Measurements from ENCODE around the gene CDON.

CDON gene

DNA sequence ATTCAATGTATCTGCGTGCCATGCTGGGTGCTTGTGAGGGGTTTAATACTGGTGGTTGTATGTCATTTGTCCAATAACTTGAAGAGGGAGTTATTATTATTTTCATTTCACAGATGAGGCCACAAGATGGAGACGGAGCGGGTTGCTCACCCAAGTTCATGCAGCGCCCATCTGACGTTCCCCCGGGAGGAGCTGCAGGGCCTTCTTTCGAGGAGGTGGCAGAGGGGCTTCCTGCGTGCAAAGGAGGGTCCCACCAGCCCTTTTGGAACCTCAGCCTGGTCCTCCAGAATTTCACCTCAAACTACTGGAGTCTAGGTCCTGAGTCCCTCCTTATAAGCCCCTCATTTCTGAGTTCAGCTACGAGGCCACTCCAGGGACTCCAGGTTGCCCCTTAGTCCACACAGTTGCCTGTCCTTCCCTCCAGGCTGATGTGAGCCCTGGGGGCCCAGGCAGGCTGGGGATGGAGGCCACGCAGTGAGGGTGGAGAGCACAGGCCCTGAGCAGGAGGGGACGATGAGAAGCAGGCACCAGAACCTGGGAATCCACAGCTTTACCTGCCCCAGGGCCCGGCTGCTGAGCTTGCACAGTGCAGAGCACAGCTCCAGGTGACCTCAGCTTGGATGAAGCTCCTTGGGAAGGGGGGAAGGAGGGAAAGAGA, 119.8 kb downstream of the CDON start:
- no peak for DNase-seq

DNA sequence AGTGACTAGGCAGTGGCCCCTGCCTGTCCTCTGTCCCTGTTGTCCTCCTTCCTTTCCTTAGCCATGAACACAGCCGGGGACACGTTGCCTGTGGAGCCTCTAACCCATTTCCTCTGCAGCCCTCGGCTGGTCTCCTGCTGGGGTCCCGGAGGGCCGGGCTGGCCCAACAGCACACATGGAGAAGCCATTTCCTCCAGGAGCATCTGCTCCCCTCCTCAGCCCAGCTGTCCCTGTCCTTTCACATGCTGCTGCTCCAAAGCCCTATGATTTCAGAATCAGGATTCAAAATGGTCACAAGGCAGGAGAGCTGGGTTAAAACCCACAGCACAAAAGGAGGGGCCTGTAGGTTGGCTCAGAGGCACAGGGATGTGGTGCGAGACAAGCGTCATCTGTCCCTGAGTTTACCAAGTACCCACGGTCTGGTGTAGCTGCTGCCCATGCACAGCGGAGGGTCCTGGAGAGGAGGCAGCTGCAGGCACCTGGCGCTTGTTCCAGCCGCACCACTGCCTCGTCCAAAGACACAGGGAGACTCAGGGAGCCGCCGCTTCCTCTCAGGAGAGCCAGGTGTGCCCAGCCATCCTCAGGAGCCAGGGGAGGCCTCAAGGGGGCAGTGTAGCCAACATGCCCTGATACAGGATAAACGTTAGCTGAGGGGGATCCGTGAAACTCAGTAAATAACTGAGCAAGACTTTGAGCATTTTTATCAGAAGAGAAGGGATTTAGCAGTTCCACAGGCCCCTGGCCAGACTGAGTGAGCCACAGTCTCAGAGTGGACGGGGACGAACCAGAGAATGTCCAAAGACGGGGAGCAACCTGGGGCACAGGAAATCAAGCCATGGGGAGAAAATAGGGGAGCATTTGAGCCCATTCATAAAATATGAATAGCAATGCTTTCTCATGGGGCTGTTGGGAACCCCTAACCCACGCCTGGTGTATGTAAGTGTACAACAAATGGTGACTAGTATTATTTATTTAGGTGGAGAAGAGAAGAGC, 120.8 kb downstream of the CDON start:
- peak; percentile 87 to 98 for DNase-seq

DNA sequence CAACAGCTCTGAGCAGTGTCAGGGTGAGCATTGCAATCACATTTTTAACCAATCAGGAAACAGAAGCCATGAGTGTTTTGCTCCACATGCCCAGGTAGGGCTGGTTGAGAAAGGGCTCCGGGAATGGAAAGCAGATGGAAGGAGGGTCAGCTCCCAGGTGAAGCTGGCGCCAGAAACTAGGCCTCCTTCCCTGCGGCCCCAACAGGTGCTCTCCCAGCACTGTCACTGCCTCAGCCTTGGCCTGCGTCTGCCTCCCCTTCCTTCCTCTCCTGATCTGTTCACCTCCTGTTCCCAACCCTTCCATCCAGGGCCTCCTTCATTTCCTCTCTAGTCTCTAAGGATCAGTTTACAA, 121.4 kb downstream of the CDON start:
- no peak for DNase-seq

DNA sequence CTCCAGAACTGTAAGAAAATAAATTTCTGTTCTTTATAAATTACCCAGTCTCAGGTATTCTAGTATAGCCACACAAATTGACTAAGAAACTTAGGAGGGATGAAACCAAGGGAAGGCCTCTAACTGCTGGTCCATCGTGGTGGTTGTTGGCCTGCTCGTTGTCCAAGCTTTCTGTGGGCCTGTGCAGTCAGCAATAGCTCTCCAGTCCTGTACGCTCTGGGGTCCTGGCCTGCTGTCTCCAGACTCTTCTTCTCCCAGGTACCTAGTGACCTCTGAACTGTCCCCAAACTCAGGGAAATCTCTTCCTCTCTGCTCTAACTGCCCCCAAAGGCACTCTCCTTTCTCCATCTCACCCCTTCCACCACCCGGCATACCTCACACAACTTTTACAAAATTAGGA, 122.5 kb downstream of the CDON start:
- DNase-seq: no peak

DNA sequence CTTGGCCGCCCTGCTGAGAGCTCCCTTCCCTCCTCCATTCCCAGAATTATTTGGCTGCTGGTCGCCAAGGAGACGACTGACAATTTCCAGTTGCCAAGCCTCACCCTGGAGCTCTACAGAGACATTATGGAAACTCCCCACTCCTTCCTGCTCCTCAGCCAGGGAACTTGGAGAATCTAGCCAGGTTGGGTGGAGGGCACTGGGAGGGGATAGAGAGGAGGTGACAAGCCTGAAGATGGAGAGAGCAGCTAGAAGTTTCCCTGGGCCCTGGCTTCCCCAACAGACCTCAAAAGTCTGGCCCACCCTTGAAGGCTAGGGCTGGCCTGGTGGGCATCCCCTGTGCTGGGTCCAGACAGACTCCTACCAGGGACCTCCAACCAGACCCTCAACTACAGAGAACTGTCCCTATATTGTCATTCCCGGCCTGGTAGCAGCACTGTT, 123.6 kb downstream of the CDON start:
- no peak for DNase-seq

DNA sequence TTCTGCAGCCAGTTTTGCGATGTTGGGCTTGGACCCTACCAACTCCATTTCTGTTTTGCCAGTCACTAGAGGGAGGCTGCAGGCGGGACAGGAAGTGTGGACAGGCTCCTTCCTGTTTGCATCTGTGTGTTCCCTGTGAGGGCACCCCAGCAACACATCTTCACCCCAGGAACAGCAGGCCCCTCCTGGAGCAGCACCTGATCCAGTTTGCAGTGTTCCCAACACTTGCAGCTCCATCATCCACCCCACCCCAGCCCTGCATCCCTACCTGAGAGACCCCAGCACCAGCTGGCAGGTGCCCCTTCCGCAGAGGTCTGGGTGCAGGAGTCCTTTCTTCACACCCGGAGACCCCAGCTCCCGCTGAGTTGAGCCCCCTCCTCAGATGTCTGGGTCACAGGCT, 124.2 kb downstream of the CDON start:
- DNase-seq: no peak

DNA sequence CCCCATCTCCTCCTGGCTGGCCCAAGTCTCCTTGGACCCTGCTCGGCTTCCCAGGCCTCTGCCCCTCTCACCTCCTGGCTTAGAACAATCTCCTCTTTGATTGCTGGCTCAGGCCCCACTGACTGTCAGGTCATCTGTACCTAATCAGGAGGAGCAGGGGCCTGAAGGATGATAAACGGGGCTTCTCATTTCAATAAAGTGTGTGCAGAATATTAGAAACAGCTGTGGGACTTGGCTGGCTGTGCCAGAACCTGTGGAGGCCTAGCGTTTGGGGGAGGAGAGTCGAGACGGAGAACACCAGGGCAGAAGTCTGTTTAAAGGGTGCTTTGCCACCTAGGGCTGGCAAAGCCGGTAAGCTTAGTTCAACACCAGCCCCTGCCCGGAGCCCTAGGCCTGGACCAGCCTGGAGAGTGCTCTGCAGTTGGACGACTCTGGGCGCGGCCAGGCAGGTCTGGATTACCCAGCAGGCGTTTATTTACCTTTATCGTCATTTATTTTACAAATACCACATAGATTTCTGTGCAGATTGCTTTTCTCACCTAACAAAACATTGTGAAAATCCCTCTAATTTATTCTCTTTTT, 127.0 kb downstream of the CDON start:
- DNase-seq: no peak

DNA sequence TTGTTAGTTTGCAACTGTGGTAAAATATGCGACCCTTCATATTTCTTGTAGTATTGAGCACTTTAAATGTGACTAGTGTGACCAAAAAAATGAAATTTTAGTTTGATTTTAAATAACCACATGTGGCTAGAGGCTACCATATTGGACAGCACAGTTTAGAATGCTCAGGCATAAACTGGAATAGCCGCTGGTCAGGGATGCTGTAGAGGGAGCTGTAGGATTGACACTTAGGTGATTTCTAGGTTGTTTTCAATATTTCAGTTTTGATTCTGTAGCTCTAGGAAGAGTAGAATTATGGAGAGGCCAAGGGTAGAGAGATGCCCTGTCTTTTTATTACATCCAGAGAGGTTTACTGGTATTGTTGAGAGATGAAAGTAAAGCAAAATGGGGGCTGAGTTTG, 127.6 kb downstream of the CDON start:
- no peak for DNase-seq

DNA sequence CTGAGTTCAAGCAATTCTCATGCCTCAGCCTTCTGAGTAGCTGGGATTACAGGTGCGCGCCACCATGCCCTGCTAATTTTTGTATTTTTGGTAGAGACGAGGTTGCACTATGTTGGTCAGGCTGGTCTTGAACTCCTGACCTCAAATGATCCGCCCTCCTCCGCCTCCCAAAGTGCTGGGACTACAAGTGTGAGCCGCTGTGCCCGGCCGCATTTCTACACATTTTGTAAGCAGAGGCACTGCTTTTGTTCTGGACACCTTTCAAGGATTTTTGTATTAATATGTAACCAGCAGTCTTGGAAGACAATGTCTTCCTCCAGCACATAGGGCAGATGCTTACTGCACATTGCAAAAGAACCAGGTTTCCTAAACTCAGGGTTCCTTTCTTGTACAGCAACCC, 128.2 kb downstream of the CDON start:
- no peak for DNase-seq

DNA sequence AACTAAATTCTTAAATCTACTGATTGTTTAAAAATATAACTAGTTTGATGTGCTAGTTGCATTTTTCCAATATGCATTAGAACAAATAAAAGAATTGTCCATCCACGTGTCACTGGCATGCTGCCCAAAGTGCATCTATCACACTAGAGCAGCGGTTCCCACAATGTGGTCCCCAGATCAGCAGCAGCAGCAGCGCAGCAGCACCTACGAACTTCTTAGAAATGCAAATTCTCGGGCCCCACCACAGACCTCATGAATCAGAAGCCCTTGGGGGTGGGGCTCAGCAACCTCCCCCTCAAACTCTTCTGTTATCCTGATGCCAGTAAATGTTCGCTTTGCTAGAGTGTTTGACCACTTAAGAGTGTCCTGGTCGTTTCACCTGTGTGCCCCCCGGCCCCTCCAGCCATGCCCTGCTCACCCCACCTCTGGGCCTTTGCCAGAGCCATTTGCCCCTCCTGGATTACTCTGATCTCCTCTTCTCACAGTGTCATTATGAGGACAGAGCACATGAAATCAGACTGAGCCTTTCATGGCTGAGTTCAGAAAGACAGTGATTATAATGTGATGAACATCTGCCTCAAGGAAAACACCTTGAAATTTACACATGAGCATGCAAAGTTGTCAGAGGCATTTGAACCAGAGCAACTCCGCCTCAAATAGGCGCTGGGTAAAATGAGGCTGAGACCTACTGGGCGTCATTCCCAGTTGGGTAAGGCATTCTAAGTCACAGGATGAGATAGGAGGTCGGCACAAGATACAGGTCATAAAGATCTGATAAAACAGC, 129.4 kb downstream of the CDON start:
- DNase-seq: no peak

DNA sequence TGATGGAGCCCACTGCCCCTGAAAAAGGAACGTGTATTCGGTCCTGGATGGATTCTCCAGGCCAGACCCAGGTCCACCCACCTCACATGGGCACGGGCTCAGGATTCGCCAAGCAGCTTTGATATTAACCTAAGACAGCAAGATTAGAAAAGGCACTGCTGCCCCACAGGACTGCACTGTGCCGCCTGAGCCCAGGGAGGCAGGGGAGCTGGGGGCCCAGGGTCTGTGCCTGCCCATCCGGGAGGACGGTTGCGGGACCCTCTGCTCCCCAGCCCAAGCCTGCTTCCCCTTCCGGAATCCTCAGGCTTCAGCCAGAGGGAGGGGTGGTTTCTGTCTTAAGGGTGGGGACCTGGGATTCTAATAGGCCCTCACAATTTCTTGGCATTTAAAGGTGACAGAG, 130.4 kb downstream of the CDON start:
- DNase-seq: no peak

DNA sequence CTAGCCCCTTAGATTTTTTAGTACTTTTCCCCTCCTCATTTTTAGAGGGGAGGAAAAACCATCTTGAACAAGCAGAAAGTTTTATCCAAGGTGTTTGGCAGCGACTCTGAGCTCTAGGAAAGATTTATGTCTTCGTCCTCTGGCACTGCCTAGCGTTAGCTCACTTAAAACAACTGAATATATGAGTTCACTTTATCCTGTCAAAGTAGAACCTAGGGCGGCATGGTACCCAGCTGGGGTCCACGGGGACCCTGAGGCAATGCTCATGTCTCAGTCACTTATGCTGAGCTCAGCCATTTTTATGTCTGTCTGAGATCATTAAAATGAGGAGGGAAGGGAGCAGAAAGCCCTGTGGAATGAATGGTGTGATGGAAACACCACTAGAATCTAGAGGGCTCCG, 131.0 kb downstream of the CDON start:
- no peak for DNase-seq

DNA sequence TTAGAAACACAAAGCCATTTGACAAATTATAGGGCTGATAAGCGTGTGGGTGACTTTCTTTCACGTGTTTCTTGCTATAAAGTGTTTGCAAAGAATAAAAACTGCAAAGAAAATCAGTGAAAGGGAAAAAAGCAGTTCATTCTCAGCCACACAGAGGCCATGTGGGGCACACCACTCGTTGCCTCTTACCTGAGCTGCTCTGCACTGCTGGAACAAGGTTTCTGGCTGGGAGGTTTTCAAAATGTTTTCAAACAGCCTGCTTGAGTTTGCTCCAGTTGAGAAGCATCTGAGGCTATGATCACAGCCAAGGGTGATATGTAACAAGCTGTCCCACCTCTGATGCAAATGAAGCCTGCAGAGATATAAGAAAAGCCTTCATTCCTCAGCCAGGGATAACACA, 131.6 kb downstream of the CDON start:
- no peak for DNase-seq

DNA sequence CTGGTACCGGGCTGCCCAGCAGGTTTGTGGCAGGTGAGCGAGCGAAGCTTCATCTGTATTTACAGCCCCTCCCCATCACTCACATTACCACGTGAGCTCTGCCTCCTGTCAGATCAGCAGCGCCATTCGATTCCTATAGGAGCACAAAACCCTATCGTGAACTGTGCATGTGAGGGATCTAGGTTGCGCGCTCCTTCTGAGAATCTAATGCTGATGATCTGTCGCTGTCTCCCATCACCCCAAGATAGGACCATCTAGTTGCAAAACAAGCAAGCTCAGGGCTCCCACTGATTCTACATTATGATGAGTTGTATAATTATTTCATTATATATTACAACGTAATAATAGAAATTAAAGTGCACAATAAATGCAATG, 132.6 kb downstream of the CDON start:
- no peak for DNase-seq

DNA sequence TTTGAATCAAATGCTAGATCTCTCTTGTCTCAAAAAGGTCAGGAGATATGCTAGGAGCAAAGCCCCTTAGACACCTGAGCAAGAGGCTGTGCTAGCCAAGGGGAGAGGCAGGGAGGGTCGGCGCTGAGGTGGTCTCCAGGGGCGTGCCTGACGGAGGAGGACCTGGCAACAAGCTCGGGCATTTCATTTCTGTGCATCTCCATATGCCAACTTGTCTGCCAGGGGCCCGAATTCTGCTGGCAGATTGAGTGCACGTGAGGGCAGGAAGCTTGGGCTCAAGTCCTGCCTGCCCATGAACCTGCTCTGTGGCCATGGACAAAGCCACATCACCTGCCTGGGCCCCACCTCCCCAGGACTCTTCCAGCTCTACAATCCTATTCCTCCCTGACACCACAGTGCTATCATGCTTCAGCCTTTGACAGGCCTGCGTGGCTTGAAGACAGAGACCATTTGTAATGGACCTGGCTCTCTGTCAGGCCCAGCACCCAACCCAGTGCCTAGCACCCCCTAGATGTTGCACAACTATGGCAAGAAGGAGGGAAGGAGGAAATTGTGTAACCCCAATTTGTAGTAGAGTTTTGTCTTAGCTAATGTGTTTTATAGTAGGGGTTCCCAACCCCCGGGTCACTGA, 133.1 kb downstream of the CDON start:
- DNase-seq: no peak

DNA sequence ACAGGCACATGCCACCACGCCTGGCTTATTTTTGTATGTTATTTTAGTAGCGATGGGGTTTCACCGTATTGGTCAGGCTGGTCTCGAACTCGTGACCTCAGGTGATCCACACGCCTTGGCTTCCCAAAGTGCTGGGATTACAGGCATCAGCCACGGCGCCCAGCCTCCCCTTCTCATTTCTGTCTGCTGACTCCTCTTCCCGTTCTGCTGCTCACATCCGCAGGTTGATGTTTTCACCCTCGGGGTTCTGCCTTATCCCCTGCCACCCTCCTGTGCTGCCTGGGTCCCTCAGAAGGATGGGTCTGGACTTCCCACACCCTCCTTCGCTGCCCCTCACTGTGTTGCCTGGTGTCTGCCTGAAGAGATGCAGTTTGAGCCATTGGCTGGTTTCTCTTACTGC, 136.0 kb downstream of the CDON start:
- no peak for DNase-seq

DNA sequence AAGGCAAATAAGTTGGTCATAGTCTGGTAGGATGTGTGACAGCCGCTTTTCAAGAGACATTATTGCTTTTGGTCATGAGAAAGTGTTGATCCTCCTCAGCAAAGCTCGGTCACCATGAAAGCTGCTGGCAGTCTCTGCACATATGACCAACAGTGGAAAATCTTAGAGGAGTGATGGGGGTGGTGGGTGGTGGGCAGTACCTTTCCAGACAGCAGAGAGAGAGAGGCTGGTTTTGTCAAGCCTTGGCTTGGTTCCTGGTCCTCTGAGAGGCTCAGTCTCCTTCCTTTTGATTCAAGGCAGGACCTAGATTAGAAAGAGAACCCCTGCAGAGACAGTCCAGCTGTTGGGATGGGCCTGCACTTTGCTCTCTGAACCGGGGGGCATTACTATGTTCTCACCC, 136.9 kb downstream of the CDON start:
- DNase-seq: no peak

DNA sequence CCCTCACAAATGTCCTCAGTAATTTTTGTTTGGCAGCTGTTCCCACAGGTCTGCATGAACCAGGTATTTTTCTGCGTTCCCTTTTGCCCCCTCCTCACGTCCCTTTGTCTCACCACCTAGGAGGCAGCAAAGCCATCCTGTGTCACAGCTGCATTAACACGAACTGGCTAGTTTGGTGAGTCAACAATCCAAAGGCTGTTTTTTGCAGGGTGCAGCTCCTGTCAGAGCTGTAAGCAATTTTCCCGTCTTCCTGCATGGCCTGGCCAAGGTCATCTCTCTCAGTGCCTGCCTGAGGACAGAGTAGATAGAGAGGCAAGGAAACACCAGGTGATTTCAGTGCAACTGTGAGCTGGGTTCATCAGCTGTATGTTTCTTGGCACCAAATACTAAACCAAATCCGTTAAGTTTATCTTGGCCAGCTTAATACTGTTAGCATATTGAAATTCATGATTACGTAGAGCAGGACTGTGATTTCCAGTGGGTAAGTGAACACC, 137.4 kb downstream of the CDON start:
- no peak for DNase-seq

DNA sequence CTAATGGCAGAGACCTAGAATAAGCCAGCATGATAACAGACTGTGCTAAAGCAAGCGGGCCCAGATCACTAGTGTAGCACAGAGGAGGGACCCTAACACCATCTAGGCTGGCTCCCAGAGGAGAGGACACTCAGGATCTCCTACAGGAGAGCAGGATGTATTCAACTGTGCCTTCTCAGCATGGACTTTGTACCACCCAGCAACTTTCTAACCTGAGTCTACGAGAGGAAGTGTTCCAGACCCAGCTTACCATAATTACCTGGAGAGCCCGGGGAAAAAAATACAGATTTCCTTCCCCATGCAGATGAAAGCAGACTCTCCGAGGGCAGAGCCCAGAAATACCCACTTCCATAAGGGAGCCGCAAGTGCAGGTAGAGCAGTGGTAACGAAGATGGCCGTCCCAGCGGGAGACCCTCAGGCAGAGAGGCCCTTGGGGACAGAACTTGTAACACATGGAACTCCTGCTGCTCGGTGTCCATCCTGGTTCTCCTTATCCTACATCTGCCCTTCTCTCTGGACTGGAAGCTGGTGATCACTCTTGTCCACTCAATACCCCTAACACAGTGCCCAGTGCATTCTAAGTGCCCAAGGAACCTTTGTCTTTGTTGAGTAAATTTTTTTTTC, 138.2 kb downstream of the CDON start:
- DNase-seq: no peak

DNA sequence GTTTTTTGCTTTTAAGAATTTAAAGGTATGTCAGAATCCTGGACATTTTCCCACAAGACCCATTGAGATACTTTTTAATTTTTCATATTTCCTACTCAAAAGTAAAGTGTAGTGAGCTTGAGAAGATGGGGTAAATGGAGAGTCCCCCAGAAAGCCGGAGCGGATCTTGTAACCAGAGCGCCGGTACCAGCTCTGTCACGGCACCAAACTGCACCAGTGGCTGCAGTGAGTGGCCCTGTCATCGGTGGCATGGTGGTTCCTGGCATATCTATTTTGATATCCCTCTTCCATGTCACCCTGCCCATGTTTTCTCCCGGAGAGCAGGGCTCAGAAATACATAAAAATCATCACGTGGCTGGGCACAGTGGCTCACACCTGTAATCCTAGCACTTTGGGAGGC, 139.0 kb downstream of the CDON start:
- DNase-seq: no peak

DNA sequence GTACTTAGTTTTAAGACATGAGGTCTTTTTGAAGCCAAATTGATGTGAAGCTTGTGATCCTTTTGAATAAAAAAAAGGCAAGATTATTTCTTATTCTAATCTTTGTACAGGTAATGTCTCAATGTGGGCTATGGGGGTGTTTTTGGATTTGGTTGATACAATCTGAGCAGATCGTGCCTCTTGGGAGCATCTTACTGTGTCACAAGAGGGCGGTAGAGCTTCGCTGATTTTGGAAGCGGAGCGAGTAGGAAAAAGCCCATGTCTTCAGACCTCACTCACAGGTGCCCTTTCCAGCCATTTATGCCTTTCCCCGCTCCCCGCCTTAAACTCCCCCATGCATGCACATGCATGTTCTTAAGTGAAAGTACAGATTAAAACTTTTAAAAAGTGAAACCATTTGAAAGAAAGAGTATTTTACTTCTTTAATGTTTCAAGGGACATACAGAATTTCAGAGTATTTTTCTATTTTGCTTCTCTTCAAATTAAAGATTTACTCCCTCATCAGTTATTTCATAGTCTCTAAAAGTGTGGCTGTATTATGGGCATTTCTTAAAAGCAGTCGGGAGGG, 139.6 kb downstream of the CDON start:
- DNase-seq: peak; percentile 82 to 96

DNA sequence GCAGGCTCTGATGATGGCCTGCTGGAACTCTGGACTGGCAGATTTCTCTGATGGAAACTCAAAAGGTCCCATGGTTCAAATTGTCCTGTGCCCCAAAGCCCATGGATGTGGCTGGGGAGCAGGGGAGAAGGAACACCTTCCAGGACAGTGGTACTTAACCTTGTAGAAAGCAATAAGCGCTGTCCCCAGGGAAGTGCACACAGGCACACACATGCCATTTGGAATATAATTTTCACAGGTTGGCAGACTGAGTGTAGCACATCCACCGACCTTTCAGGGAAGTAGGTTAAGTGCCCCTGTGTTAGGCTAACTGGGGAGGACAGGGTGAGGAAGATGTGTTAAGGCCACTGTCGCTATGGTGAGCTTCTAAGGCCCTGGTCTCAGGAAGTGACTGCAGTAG, 140.5 kb downstream of the CDON start:
- no peak for DNase-seq
